HEK293T (cell line): Measurements from ENCODE around the gene BNIP5.

Experiments
- ARNT ChIP-seq: fragments of 450-650 bp; IDR thresholded peaks from 2 replicates; pipeline ENCODE4 v1.6.1; 2017; ENCODE audit warnings: mild to moderate bottlenecking
- CTBP1 ChIP-seq: fragments of 450-650 bp; IDR thresholded peaks from 2 replicates; pipeline ENCODE4 v1.6.1; 2016; ENCODE audit warnings: borderline replicate concordance

DNA sequence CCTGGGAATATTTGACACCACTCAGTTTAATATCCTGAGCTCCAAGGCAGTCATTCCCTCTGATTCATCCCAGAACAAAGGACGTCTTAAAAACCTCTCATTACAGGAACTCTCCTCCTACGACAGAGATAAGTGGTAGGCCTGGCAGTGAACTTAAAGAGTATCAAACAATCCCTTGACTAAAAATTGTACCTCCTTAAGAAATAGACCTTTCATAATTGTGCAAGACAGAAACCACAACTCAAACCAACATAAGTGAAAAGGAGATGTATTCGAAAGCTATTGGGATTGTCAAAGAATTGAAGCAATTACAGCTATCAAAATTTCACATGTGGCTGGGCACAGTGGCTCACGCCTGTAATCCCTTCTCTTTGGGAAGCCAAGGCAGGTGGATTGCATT is 19.1 kb upstream of the BNIP5 start:
- TF ChIP-seq CTBP1 (no peak), ARNT (no peak)
